ENCODE measurements around the gene ENOX1.
A peak's percentile ranks its signal among the peaks of the same experiment; 100 is the strongest.

ENOX1 gene

GRCh38 chr13:43232873-43233265 lies 553.9 kb downstream of the ENOX1 start:
- no peak overlapping the region for H3K4me3 ChIP-seq (ENCODE audit: low read length)
- peak; percentile 91 for DNase-seq (ENCODE audit: low read depth)
- no peak for TF ChIP-seq CTCF (conservative IDR thresholded peaks at IDR 0.05; ENCODE audit: low read length)

GRCh38 chr13:43232144-43232872 lies 554.5 kb downstream of the ENOX1 start:
- no peak overlapping the region for H3K4me3 ChIP-seq (ENCODE audit: low read length)
- no peak for TF ChIP-seq CTCF (conservative IDR thresholded peaks at IDR 0.05; ENCODE audit: low read length)
- peak; percentile 34 for DNase-seq (ENCODE audit: low read depth)

DNA sequence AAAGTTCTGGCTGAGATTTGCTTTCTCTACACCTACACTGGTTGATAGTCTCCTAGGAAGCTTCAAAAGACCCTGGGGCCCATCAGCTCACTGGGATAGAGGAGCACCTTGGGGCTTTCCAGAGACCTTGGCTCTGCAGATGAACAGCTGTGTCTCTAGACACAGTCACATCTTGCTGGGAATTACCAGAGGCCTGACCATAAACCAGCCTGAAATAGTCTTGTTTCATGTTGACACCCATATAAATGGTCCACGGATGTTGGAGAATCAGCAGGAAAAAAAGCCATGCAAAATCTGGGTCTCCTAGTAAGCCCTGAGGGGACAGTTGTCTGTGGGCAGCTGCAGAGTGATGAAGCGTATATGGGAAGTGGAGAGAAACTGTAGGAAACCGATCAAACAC lies 555.8 kb downstream of the ENOX1 start:
- no peak for TF ChIP-seq CTCF (conservative IDR thresholded peaks at IDR 0.05; ENCODE audit: low read length)
- H3K4me3 ChIP-seq (ENCODE audit: low read length), result no peak overlapping the region
- no peak for DNase-seq (ENCODE audit: low read depth)

DNA sequence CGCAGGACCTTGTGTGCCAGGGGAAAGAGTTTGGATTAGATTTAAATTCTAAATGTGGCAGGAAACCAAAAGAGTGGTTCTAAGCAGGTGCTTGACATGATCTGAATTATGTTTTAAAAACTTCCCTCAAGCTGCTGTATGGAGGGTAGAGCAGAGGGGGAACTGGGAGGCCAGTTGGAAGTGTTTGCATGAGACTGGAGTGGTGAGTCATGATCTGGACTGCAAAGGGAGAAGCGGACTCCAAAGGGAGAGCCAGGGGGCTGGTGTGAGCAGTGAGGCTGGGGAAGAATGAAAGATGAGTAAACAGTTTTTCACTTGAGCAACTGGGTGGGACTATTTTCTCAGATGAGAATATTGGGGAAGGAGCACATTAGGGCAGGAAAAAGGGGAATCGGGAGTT lies 557.3 kb downstream of the ENOX1 start:
- no peak overlapping the region for H3K4me3 ChIP-seq (ENCODE audit: low read length)
- TF ChIP-seq CTCF (conservative IDR thresholded peaks at IDR 0.05; ENCODE audit: low read length), result no peak
- peak; percentile 64 for DNase-seq (ENCODE audit: low read depth)

DNA sequence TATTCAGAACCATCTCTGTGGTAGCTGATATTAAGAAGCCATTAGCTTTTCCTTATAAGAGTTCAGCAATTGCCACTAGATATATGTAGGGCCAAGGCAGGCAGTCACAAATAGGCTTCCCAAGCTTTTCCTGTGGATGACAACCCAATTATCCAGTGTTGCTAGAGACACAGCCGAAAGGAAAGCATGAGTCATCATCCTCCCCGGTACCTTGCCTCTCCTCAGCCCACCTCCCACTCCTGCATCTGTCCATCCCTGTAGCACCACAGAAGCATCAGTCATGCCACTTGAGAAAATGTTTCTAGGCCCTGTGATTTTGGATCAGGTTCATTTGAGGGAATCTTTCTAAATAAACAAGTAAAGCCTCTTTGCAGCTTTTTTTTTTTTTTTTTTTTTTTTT lies 559.1 kb downstream of the ENOX1 start:
- H3K4me3 ChIP-seq (ENCODE audit: low read length), result no peak overlapping the region
- no peak for TF ChIP-seq CTCF (conservative IDR thresholded peaks at IDR 0.05; ENCODE audit: low read length)
- no peak for DNase-seq (ENCODE audit: low read depth)

DNA sequence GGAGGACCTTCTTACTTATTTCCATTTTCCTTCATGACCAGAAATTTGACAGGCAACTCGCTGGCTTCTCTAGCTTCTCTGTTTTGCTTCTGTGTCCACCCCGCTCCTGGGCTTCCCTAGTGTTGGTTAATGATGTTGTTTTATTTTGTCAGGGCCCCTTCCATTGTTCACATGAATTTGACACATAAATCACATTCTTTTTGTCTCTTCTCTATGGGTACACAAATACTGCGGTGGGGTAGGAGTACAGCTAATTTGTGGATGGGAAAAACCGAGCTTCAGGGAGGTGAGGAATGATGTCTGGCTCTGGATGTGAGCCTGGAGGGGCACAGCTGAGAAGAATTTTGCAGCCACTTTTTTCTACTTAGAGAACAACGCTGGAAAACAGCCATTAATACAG lies 563.6 kb downstream of the ENOX1 start:
- DNase-seq (ENCODE audit: low read depth), result no peak
- H3K4me3 ChIP-seq (ENCODE audit: low read length), result no peak overlapping the region
- TF ChIP-seq CTCF (conservative IDR thresholded peaks at IDR 0.05; ENCODE audit: low read length), result no peak

- TF ChIP-seq CTCF (conservative IDR thresholded peaks at IDR 0.05; ENCODE audit: low read length), result no peak
- no peak overlapping the region for H3K4me3 ChIP-seq (ENCODE audit: low read length)
- no peak for DNase-seq (ENCODE audit: low read depth)
These were observed 564.7 kb downstream of the ENOX1 start for GRCh38 chr13:43222086-43222485.
